H9 (cell line): ENCODE data around the gene NFASC. TPM values are rescaled to one million over a fixed set of nuclear protein-coding genes. Genes with fewer than 3 reads are reported as not detected.

ENCODE experiments used
- DNase-seq: peaks from one replicate; pipeline ENCODE4 v3.0.0-alpha.2; 2017
- H2AFZ ChIP-seq: one replicate; pipeline ENCODE4 v1.6.1; 2013; ENCODE audit warnings: mild to moderate bottlenecking, low read length, control low read depth, moderate library complexity
- H2AK5ac ChIP-seq: 2 replicates; pipeline ENCODE4 v1.6.1; 2013; ENCODE audit warnings: low read length, control low read depth, mixed read lengths; ENCODE audit not compliant: insufficient read length
- H2BK120ac ChIP-seq: one replicate; pipeline ENCODE4 v1.6.1; 2013; ENCODE audit warnings: low read depth, mild to moderate bottlenecking, low read length, control low read depth, inconsistent platforms; ENCODE audit not compliant: poor library complexity, severe bottlenecking
- H2BK12ac ChIP-seq: 2 replicates; pipeline ENCODE4 v1.6.1; 2013; ENCODE audit warnings: low read length, control low read depth, mixed read lengths, low read depth; ENCODE audit not compliant: insufficient read length
- H2BK15ac ChIP-seq: 2 replicates; pipeline ENCODE4 v1.6.1; 2013; ENCODE audit warnings: low read depth, low read length, control low read depth
- H2BK20ac ChIP-seq: one replicate; pipeline ENCODE4 v1.6.1; 2013; ENCODE audit warnings: low read depth, mild to moderate bottlenecking, low read length, control low read depth, inconsistent platforms; ENCODE audit not compliant: poor library complexity, severe bottlenecking
- H2BK5ac ChIP-seq: 2 replicates; pipeline ENCODE4 v1.6.1; 2013; ENCODE audit warnings: low read length, control low read depth, mixed read lengths; ENCODE audit not compliant: insufficient read length
- H3K14ac ChIP-seq: 2 replicates; pipeline ENCODE4 v1.6.1; 2013; ENCODE audit warnings: low read length, control low read depth; ENCODE audit not compliant: insufficient read depth
- H3K18ac ChIP-seq: 2 replicates; pipeline ENCODE4 v1.6.1; 2013; ENCODE audit warnings: low read depth, mild to moderate bottlenecking, mixed read lengths, low read length, control low read depth; ENCODE audit not compliant: insufficient read length
- H3K23ac ChIP-seq: 2 replicates; pipeline ENCODE4 v1.6.1; 2013; ENCODE audit warnings: low read length, control low read depth, mixed read lengths, low read depth; ENCODE audit not compliant: insufficient read length
- H3K23me2 ChIP-seq: 2 replicates; pipeline ENCODE4 v1.6.1; 2013; ENCODE audit warnings: low read depth, mild to moderate bottlenecking, mixed read lengths, low read length, control low read depth; ENCODE audit not compliant: insufficient read length, poor library complexity, severe bottlenecking
- H3K27ac ChIP-seq: 2 replicates; pipeline ENCODE4 v1.5.1; 2013; ENCODE audit warnings: low read length, control low read depth, mixed read lengths, low read depth; ENCODE audit not compliant: insufficient read length
- H3K27me3 ChIP-seq: 2 replicates; pipeline ENCODE4 v1.6.1; 2013; ENCODE audit warnings: low read length, control low read depth, inconsistent platforms; ENCODE audit not compliant: insufficient read depth
- H3K4ac ChIP-seq: 2 replicates; pipeline ENCODE4 v1.6.1; 2013; ENCODE audit warnings: low read depth, mild to moderate bottlenecking, control low read depth, inconsistent platforms, low read length, moderate library complexity
- H3K4me1 ChIP-seq: 2 replicates; pipeline ENCODE4 v1.6.1; 2013; ENCODE audit warnings: low read length, control low read depth, inconsistent platforms; ENCODE audit not compliant: insufficient read depth
- H3K4me2 ChIP-seq: 2 replicates; pipeline ENCODE4 v1.6.1; 2013; ENCODE audit warnings: low read length, control low read depth, mixed read lengths; ENCODE audit not compliant: insufficient read length, insufficient read depth
- H3K56ac ChIP-seq: 2 replicates; pipeline ENCODE4 v1.6.1; 2013; ENCODE audit warnings: low read depth, mild to moderate bottlenecking, mixed read lengths, low read length, control low read depth; ENCODE audit not compliant: insufficient read length
- H3K79me1 ChIP-seq: 2 replicates; pipeline ENCODE4 v1.6.1; 2013; ENCODE audit warnings: low read depth, mild to moderate bottlenecking, moderate library complexity, low read length, control low read depth, inconsistent platforms; ENCODE audit not compliant: insufficient read depth, poor library complexity, severe bottlenecking
- H3K79me2 ChIP-seq: 2 replicates; pipeline ENCODE4 v1.6.1; 2013; ENCODE audit warnings: low read length, control low read depth, inconsistent platforms; ENCODE audit not compliant: insufficient read depth
- H3K9ac ChIP-seq: 2 replicates; pipeline ENCODE4 v1.6.1; 2013; ENCODE audit warnings: low read length, control low read depth, mixed read lengths; ENCODE audit not compliant: insufficient read length; ENCODE audit errors: extremely low read depth
- H3K9me3 ChIP-seq: one replicate; pipeline ENCODE4 v1.6.1; 2013; ENCODE audit warnings: low read depth, low read length, inconsistent platforms; ENCODE audit not compliant: control insufficient read depth
- H3T11ph ChIP-seq: one replicate; pipeline ENCODE4 v1.6.1; 2013; ENCODE audit warnings: mild to moderate bottlenecking, low read length, control low read depth, inconsistent platforms
- H4K20me1 ChIP-seq: one replicate; pipeline ENCODE4 v1.6.1; 2013; ENCODE audit not compliant: control insufficient read depth, insufficient read length, insufficient read depth
- H4K5ac ChIP-seq: 2 replicates; pipeline ENCODE4 v1.6.1; 2013; ENCODE audit warnings: low read depth, mild to moderate bottlenecking, mixed read lengths, low read length, control low read depth; ENCODE audit not compliant: insufficient read length
- H4K8ac ChIP-seq: replicated peaks from 2 replicates; pipeline ENCODE4 v1.6.1; 2013; ENCODE audit warnings: low read length, control low read depth, mixed read lengths, low read depth; ENCODE audit not compliant: insufficient read length
- H4K91ac ChIP-seq: 2 replicates; pipeline ENCODE4 v1.6.1; 2013; ENCODE audit warnings: low read depth, mild to moderate bottlenecking, moderate library complexity, mixed read lengths, low read length, control low read depth; ENCODE audit not compliant: insufficient read length
- H3K27ac Mint-ChIP-seq, 3 experiments: 2 replicates in 2 of 3; 3 replicates in 1 of 3; pipeline ENCODE4 v1.8.0; 2020 to 2021; ENCODE audit warnings: mixed read lengths in 3 of 3, mild to moderate bottlenecking in 1 of 3, moderate library complexity in 1 of 3
- H3K27me3 Mint-ChIP-seq: 2 replicates; pipeline ENCODE4 v1.8.0; 2021; ENCODE audit warnings: low read depth, mild to moderate bottlenecking, moderate library complexity, mixed read lengths
- H3K36me3 Mint-ChIP-seq, 3 experiments: 2 replicates in 2 of 3; 3 replicates in 1 of 3; pipeline ENCODE4 v1.8.0; 2020 to 2021; ENCODE audit warnings: low read depth in 3 of 3, mixed read lengths in 3 of 3; ENCODE audit not compliant: insufficient read depth in 1 of 3
- H3K4me1 Mint-ChIP-seq, 2 experiments: 2 replicates each; pipeline ENCODE4 v1.8.0; 2020; ENCODE audit warnings: mixed read lengths in 2 of 2
- H3K4me3 Mint-ChIP-seq, 2 experiments: 2 replicates in 1 of 2; 3 replicates in 1 of 2; pipeline ENCODE4 v1.8.0; 2020 to 2021; ENCODE audit warnings: mild to moderate bottlenecking in 2 of 2, mixed read lengths in 2 of 2, moderate library complexity in 1 of 2
- H3K9me3 Mint-ChIP-seq, 2 experiments: 2 replicates in 1 of 2; 3 replicates in 1 of 2; pipeline ENCODE4 v1.8.0; 2020; ENCODE audit warnings: mild to moderate bottlenecking in 2 of 2, mixed read lengths in 2 of 2, moderate library complexity in 1 of 2
- WGBS: extraction: QIAGEN DNeasy Blood & Tissue Kit; methylation state at CpG from one replicate; pipeline ENCODE4 v1.1.7; 2013; ENCODE audit warnings: missing lambda C conversion rate, low lambda C conversion rate, mixed read lengths; ENCODE audit not compliant: insufficient read length; ENCODE audit errors: extremely low coverage; 5-methylcytosine and 5-hydroxymethylcytosine counted together
- total RNA-seq: library from RNA; stranded (reverse); gene quantifications from 2 replicates; pipeline ENCODE4 v1.2.1, GENCODE V29; 2021
- TF ChIP-seq, protein P1 (sequence below): fragments of 200-600 bp; sonication (generic); conservative IDR thresholded peaks from 3 replicates; pipeline ENCODE4 v1.8.0; 2021; ENCODE audit warnings: antibody characterized with exemption, mild to moderate bottlenecking

Gene NFASC
- total RNA-seq, 1 experiment from 2014 or later: 5.0 TPM

DNA sequence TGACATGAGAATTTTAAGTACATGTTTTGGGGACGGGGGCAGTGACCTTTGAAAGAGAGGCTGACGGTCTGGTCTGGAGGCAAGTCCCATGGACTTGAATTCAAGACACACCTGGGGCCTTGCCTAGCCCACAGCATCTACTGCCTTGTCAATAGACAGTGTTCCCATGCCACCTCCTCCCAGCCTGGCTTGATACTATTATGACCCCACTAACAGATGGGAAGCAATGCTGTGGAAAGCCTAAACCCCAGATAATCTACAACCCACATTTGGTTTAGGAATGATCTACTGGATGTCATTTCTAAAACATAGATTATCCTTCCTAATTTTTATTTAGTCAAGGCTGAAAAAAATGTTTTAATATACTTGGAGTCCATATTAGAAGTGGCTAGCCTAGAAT lies 17.8 kb upstream of the NFASC start:
- Histone ChIP-seq H2AK5ac (no peak overlapping the region), H2BK15ac (no peak overlapping the region), H3K27ac (no peak overlapping the region), H3T11ph (no peak overlapping the region), H3K4ac (no peak overlapping the region), H3K23me2 (no peaks in the 10 kb centered on the region), H2AFZ (no peak overlapping the region), H3K79me1 (no peaks in the 10 kb centered on the region), H2BK12ac (no peak overlapping the region), H4K20me1 (no peaks in the 10 kb centered on the region), H4K5ac (no peak overlapping the region), H3K56ac (no peak overlapping the region), H2BK20ac (no peak overlapping the region), H3K9me3 (no peaks in the 10 kb centered on the region), H3K23ac (no peak overlapping the region), H3K79me2 (no peaks in the 10 kb centered on the region), H3K9ac (no peak overlapping the region), H3K4me1 (no peaks in the 10 kb centered on the region), H4K8ac (no peak overlapping the region), H4K91ac (no peak overlapping the region), H3K14ac (no peak overlapping the region), H3K27me3 (no peaks in the 10 kb centered on the region), H2BK5ac (no peak overlapping the region), H3K18ac (no peak overlapping the region), H2BK120ac (no peak overlapping the region), H3K4me2 (no peak overlapping the region)
- Mint-ChIP-seq H3K27me3 (peaks cover 2% of the 10 kb centered on the region), H3K4me3 (no peak overlapping the region), H3K4me1 (peaks cover 3 to 5% of the 10 kb centered on the region in 2 experiments; a peak in 3 of 4 replicates), H3K36me3 (no peaks in the 10 kb centered on the region), H3K9me3 (no peaks in the 10 kb centered on the region), H3K27ac (no peak overlapping the region)
- WGBS: no CpG with 5 or more reads among the region's 2 CpGs
- TF ChIP-seq, protein P1, sequence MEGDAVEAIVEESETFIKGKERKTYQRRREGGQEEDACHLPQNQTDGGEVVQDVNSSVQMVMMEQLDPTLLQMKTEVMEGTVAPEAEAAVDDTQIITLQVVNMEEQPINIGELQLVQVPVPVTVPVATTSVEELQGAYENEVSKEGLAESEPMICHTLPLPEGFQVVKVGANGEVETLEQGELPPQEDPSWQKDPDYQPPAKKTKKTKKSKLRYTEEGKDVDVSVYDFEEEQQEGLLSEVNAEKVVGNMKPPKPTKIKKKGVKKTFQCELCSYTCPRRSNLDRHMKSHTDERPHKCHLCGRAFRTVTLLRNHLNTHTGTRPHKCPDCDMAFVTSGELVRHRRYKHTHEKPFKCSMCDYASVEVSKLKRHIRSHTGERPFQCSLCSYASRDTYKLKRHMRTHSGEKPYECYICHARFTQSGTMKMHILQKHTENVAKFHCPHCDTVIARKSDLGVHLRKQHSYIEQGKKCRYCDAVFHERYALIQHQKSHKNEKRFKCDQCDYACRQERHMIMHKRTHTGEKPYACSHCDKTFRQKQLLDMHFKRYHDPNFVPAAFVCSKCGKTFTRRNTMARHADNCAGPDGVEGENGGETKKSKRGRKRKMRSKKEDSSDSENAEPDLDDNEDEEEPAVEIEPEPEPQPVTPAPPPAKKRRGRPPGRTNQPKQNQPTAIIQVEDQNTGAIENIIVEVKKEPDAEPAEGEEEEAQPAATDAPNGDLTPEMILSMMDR: no peak
- no peak for DNase-seq
